K562 (cell line): ENCODE results near the gene SLC5A5. TPM values are rescaled to one million over a fixed set of nuclear protein-coding genes. Genes with fewer than 3 reads are reported as not detected.

Source experiments
- ATAC-seq: fragments of 200-7000 bp; cut with Tn5 transposase; 3 replicates; pipeline ENCODE4 v1.9.1; 2020; ENCODE audit warnings: moderate library complexity
- BruUV-seq: library from RNA; stranded (reverse); fragments of 400-500 nt; replicated peaks from 2 replicates; lab custom pipeline; 2021; lab: Mats Ljungman, UMichigan
- CTCF ChIA-PET: fragments of 300-600 bp; formaldehyde crosslinking; extraction: SDS; loops from one replicate; lab custom pipeline; 2021; ENCODE audit warnings: low intra/inter-chr PET ratio; lab: Yijun Ruan, JAX
- POLR2A ChIA-PET: fragments of 300-600, 350-650 bp; sonication (Branson Sonifier 250); formaldehyde crosslinking; extraction: SDS; loops from one replicate; lab custom pipeline; 2021; ENCODE audit warnings: antibody characterized with exemption, inconsistent platforms; lab: Yijun Ruan, JAX
- DNase-seq, 4 experiments: peaks; one replicate each; pipeline versions ENCODE4 v3.0.0 to v3.0.0-alpha.2; 2011 to 2018; ENCODE audit warnings: low spot score in 3 of 4, mixed read lengths in 3 of 4; ENCODE audit errors: extremely low read depth in 1 of 4
- FAIRE-seq: peaks from 2 replicates; lab custom pipeline; 2011; peaks lifted over from hg19 to GRCh38; lab: Jason Lieb, UNC
- H2AFZ ChIP-seq: 2 replicates; pipeline ENCODE4 v1.6.0; 2011; ENCODE audit warnings: low read depth, low read length, control low read depth, inconsistent platforms
- H3K27ac ChIP-seq: fragments of 200-600 bp; 3 replicates; pipeline ENCODE4 v1.8.0; 2011; ENCODE audit warnings: low read depth, mild to moderate bottlenecking, control low read depth, inconsistent platforms, low read length, moderate library complexity, mixed read lengths; ENCODE audit errors: extremely low read depth
- H3K27me3 ChIP-seq, 2 experiments: fragments of 300-600 bp in 1 of 2; 2 replicates in 1 of 2; 3 replicates in 1 of 2; pipeline versions ENCODE4 v1.6.0 to v1.8.0; 2011; ENCODE audit warnings: inconsistent platforms in 2 of 2, low read length in 2 of 2, mild to moderate bottlenecking in 1 of 2, mixed read lengths in 1 of 2, moderate library complexity in 1 of 2; ENCODE audit not compliant: control insufficient read depth in 2 of 2, insufficient read depth in 2 of 2
- H3K36me3 ChIP-seq: fragments of 300-600 bp; 3 replicates; pipeline ENCODE4 v1.8.0; 2011; ENCODE audit warnings: mild to moderate bottlenecking, low read length, inconsistent platforms; ENCODE audit not compliant: control insufficient read depth, insufficient read depth
- H3K4me1 ChIP-seq, 2 experiments: fragments of 200-600 bp in 1 of 2; replicated peaks in 1 of 2; 2 replicates in 1 of 2; 3 replicates in 1 of 2; pipeline versions ENCODE4 v1.5.1 to v1.8.0; 2011; ENCODE audit warnings: inconsistent platforms in 2 of 2, low read length in 2 of 2, mild to moderate bottlenecking in 1 of 2, mixed read lengths in 1 of 2, moderate library complexity in 1 of 2; ENCODE audit not compliant: control insufficient read depth in 2 of 2, insufficient read depth in 2 of 2
- H3K4me2 ChIP-seq: 2 replicates; pipeline ENCODE4 v1.6.1; 2011; ENCODE audit warnings: low read length, control low read depth, inconsistent platforms, mixed read lengths; ENCODE audit not compliant: insufficient read depth
- H3K4me3 ChIP-seq: fragments of 200-600 bp; sonication (generic), shearing (Covaris generic); 2 replicates; pipeline ENCODE4 v1.5.1; 2016; ENCODE audit warnings: control low read depth, inconsistent platforms
- H3K79me2 ChIP-seq: fragments of 200-600 bp; 3 replicates; pipeline ENCODE4 v1.8.0; 2011; ENCODE audit warnings: low read length, inconsistent platforms; ENCODE audit not compliant: control insufficient read depth, insufficient read depth
- H3K9ac ChIP-seq, 2 experiments: 2 replicates each; pipeline versions ENCODE4 v1.6.0 to v1.6.1; 2011; ENCODE audit warnings: low read depth in 2 of 2, low read length in 2 of 2, control low read depth in 1 of 2, inconsistent platforms in 1 of 2, mild to moderate bottlenecking in 1 of 2, mixed read lengths in 1 of 2; ENCODE audit not compliant: insufficient read depth in 1 of 2
- H3K9me1 ChIP-seq: one replicate; pipeline ENCODE4 v1.6.0; 2011; ENCODE audit warnings: inconsistent platforms, mild to moderate bottlenecking, low read length, moderate library complexity; ENCODE audit not compliant: control insufficient read depth, insufficient read depth
- H3K9me3 ChIP-seq: replicated peaks from 2 replicates; pipeline ENCODE4 v1.5.1; 2011; ENCODE audit warnings: low read depth, low read length, inconsistent platforms; ENCODE audit not compliant: control insufficient read depth, insufficient read depth
- H4K20me1 ChIP-seq: replicated peaks from 2 replicates; pipeline ENCODE4 v1.6.1; 2011; ENCODE audit warnings: low read length, inconsistent platforms, mixed read lengths; ENCODE audit not compliant: control insufficient read depth, insufficient read depth
- BCOR ChIP-seq: fragments of 450-650 bp; IDR thresholded peaks from 2 replicates; pipeline ENCODE4 v1.6.1; 2016
- BMI1 ChIP-seq: fragments of 150-350 bp; IDR thresholded peaks from 2 replicates; pipeline ENCODE4 v1.6.1; 2014; ENCODE audit warnings: low read length
- CTCF ChIP-seq, 3 experiments: IDR thresholded peaks in 2 of 3; conservative IDR thresholded peaks in 1 of 3; 2 replicates each; pipeline ENCODE4 v1.5.1; 2011 to 2012; ENCODE audit warnings: low read length in 3 of 3, mild to moderate bottlenecking in 3 of 3, control low read depth in 2 of 3, improper control_type of control experiment in 1 of 3, inconsistent platforms in 1 of 3, low read depth in 1 of 3, mixed read lengths in 1 of 3, moderate library complexity in 1 of 3; ENCODE audit not compliant: insufficient read depth in 2 of 3
- HSF4 ChIP-seq: fragments of 250-450 bp; sonication (Bioruptor Pico); IDR thresholded peaks from 2 replicates; pipeline ENCODE4 v2.1.2; 2022; ENCODE audit warnings: mild to moderate bottlenecking, moderate library complexity, borderline replicate concordance
- MTA3 ChIP-seq: fragments of 450-650 bp; formaldehyde crosslinking; IDR thresholded peaks from 2 replicates; pipeline ENCODE4 v1.6.1; 2017; ENCODE audit warnings: mild to moderate bottlenecking, borderline replicate concordance
- NEUROD1 ChIP-seq: fragments of 150-350 bp; IDR thresholded peaks from 2 replicates; pipeline ENCODE4 v1.6.1; 2014; ENCODE audit warnings: borderline replicate concordance, low read length, low read depth; ENCODE audit not compliant: partially characterized antibody
- NFIC ChIP-seq: fragments of 450-650 bp; IDR thresholded peaks from 2 replicates; pipeline ENCODE4 v1.6.1; 2017; ENCODE audit warnings: mild to moderate bottlenecking, inconsistent platforms
- NR0B1 ChIP-seq: fragments of 450-650 bp; IDR thresholded peaks from one replicate; pipeline ENCODE4 v1.6.1; 2018; ENCODE audit warnings: mild to moderate bottlenecking, moderate library complexity; ENCODE audit not compliant: partially characterized antibody
- NR4A1 ChIP-seq, 2 experiments: fragments of 250-450 bp in 1 of 2; fragments of 450-650 bp in 1 of 2; sonication (Bioruptor Pico) in 1 of 2; IDR thresholded peaks; 2 replicates each; pipeline versions ENCODE4 v1.4.0 to v1.6.1; 2016 to 2020; ENCODE audit warnings: mild to moderate bottlenecking in 2 of 2, missing compliant biosample characterization in 1 of 2, missing genetic modification characterization in 1 of 2, moderate library complexity in 1 of 2
- NRF1 ChIP-seq, 2 experiments: fragments of 450-650 bp; IDR thresholded peaks in 1 of 2; conservative IDR thresholded peaks in 1 of 2; 2 replicates each; pipeline ENCODE4 v1.6.1; 2014; ENCODE audit warnings: mild to moderate bottlenecking in 2 of 2
- SNRNP70 ChIP-seq: fragments of 200-400 bp; formaldehyde crosslinking; optimal IDR thresholded peaks from 2 replicates; pipeline ENCODE3; 2017; ENCODE audit warnings: low read depth, low read length
- U2AF2 ChIP-seq: fragments of 200-400 bp; formaldehyde crosslinking; optimal IDR thresholded peaks from 2 replicates; pipeline ENCODE3; 2017; ENCODE audit warnings: low read depth, mild to moderate bottlenecking, low read length
- YBX1 ChIP-seq: fragments of 450-650 bp; IDR thresholded peaks from 2 replicates; pipeline ENCODE4 v1.7.1; 2016; ENCODE audit warnings: mild to moderate bottlenecking
- ZNF583 ChIP-seq: fragments of 250-450 bp; sonication (Bioruptor Pico); IDR thresholded peaks from 2 replicates; pipeline ENCODE4 v1.4.0; 2020
- WGBS: fragments of 100-300 bp; shearing (Covaris generic); methylation state at CpG from one replicate; pipeline ENCODE4 v1.1.6; 2016; ENCODE audit warnings: low coverage, mixed read lengths; ENCODE audit not compliant: insufficient coverage; ENCODE audit errors: missing lambda C conversion rate; 5-methylcytosine and 5-hydroxymethylcytosine counted together
- in situ Hi-C: fragments of 300-500 bp; cut with MboI; formaldehyde crosslinking; loops from 4 replicates; pipeline ENCODE4 v1.15.0; 2018; ENCODE audit warnings: inconsistent platforms, mixed read lengths
- intact Hi-C: fragments of 100-400 bp; cut with micrococcal nuclease; formaldehyde crosslinking; loops from 2 replicates; pipeline ENCODE4 v1.14.2; 2022
- polyA plus RNA-seq, 8 experiments: library from polyadenylated mRNA; depleted of rRNA in 4 of 8; stranded (reverse) in 5 of 8; unstranded in 3 of 8; fragments of >200 nt; fragmentation: Nextera tagmentation in 2 of 8; fragmentation: Illumina TruSeq in 1 of 8; extraction: Ambion mirVana in 2 of 8; extraction: Trizol in 1 of 8; gene quantifications; 2 replicates each; pipeline versions ENCODE4 v1.2.1 to v1.2.3, GENCODE V29; 2011 to 2014; ENCODE audit warnings: inconsistent platforms in 1 of 8, missing spikeins in 1 of 8
- total RNA-seq, 7 experiments: library from RNA; depleted of rRNA in 6 of 7; stranded (reverse); fragments of >200 nt in 6 of 7; fragmentation: Illumina TruSeq in 2 of 7; extraction: Trizol in 2 of 7; gene quantifications; 2 replicates each; pipeline versions ENCODE4 v1.2.1 to v1.2.3, GENCODE V29; 2011 to 2021; ENCODE audit warnings: low replicate concordance in 1 of 7
- TF ChIP-seq, protein P1 (sequence below), 2 experiments: IDR thresholded peaks; 2 replicates each; pipeline ENCODE4 v1.6.1; 2011; ENCODE audit warnings: borderline replicate concordance in 1 of 2, control low read depth in 1 of 2, low read depth in 1 of 2, low read length in 1 of 2, mild to moderate bottlenecking in 1 of 2, mixed read lengths in 1 of 2, moderate library complexity in 1 of 2; ENCODE audit not compliant: insufficient read depth in 1 of 2, insufficient read length in 1 of 2, poor library complexity in 1 of 2, severe bottlenecking in 1 of 2; ENCODE audit errors: extremely low read depth in 1 of 2
- TF ChIP-seq, protein P2 (sequence below): sonication (generic); formaldehyde crosslinking; IDR thresholded peaks from 2 replicates; pipeline ENCODE4 v1.9.0; 2022; ENCODE audit warnings: mild to moderate bottlenecking, missing genetic modification reagents

The SLC5A5 gene
- total and polyA plus RNA-seq, 9 of the 15 experiments (the other 6 are each of a cell fraction or from before 2014, with no cell fraction given) = 0.10 to 0.73 (median 0.23) TPM

GRCh38 chr19:17829855-17830566, 41.7 kb upstream of the SLC5A5 start:
- H3K4me2 ChIP-seq = peak overlapping the region; percentile 93
- no TSS peak for BruUV-seq
- H3K4me1 ChIP-seq = peaks cover 4 to 34% of the 10 kb centered on the region in 2 experiments; a peak in 3 of 5 replicates
- H3K79me2 ChIP-seq = no peaks in the 10 kb centered on the region
- no peaks in the 10 kb centered on the region for H3K36me3 ChIP-seq
- H4K20me1 ChIP-seq = peaks cover 5% of the 10 kb centered on the region; the same call in 1 of the 2 replicates
- no peak overlapping the region; the same call in 2 of the 3 replicates for H3K27ac ChIP-seq
- ATAC-seq = peak; percentile 45
- intact Hi-C loops = no loop called here
- H3K9me1 ChIP-seq = no peaks in the 10 kb centered on the region
- peak; percentile 50 to 88 (median 76) for DNase-seq
- POLR2A ChIA-PET = interaction anchor here (0.6 to 1.4 kb wide), 3 partner anchors 8 to 29 kb away, joined by 3 to 4 read pairs (median 3); no protein-coding TSS in a partner anchor
- 9% methylated on average over 27 of the region's 29 CpGs for WGBS
- H3K9me3 ChIP-seq = no peaks in the 10 kb centered on the region
- in situ Hi-C loops = no loop called here
- H3K9ac ChIP-seq = peak overlapping the region in 1 of 2 experiments; percentile 89; a peak in 2 of 4 replicates
- CTCF ChIA-PET = no interaction called here
- FAIRE-seq = peak; percentile 62
- peak overlapping the region; percentile 96 for H2AFZ ChIP-seq
- peaks cover 2 to 12% of the 10 kb centered on the region in 2 experiments; a peak in 3 of 5 replicates for H3K27me3 ChIP-seq
- H3K4me3 ChIP-seq = peak overlapping the region; percentile 42
- TF ChIP-seq HSF4 (CRISPR knock-in tag) (no peak), U2AF2 (no peak), CTCF (IDR thresholded peaks at IDR 0.05 in 2 of 3, conservative IDR thresholded peaks at IDR 0.05 in 1 of 3; ENCODE audit: insufficient read depth in 2 of 3, low read depth in 1 of 3, low read length in 3 of 3) (0 out of 6 replicates have a peak, but pooled peaks of 1 of the 3 experiments have one; percentile 10), NFIC (peak; percentile 33; the same call in 1 of the 2 replicates), BCOR (peak; percentile 56; the same call in 1 of the 2 replicates), NEUROD1 (no peak), NR4A1 (CRISPR knock-in tag; IDR thresholded peaks at IDR 0.05) (no peak), NR4A1 (tag; IDR thresholded peaks at IDR 0.05) (no peak), NRF1 (conservative IDR thresholded peaks at IDR 0.05 in 1 of 2, IDR thresholded peaks at IDR 0.05 in 1 of 2) (peak; percentile 72 to 79), MTA3 (0 out of 2 replicates have a peak, but pooled peaks have one; percentile 35), YBX1 (no peak), SNRNP70 (no peak), ZNF583 (no peak), BMI1 (no peak), NR0B1 (no peak)
- TF ChIP-seq, protein P1, sequence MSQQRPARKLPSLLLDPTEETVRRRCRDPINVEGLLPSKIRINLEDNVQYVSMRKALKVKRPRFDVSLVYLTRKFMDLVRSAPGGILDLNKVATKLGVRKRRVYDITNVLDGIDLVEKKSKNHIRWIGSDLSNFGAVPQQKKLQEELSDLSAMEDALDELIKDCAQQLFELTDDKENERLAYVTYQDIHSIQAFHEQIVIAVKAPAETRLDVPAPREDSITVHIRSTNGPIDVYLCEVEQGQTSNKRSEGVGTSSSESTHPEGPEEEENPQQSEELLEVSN (IDR thresholded peaks at IDR 0.05; ENCODE audit: borderline replicate concordance in 1 of 2, extremely low read depth in 1 of 2, insufficient read depth in 1 of 2, insufficient read length in 1 of 2, low read depth in 1 of 2, low read length in 1 of 2, poor library complexity in 1 of 2, severe bottlenecking in 1 of 2) = peak in 1 of 2 experiments; percentile 53
- TF ChIP-seq, protein P2, sequence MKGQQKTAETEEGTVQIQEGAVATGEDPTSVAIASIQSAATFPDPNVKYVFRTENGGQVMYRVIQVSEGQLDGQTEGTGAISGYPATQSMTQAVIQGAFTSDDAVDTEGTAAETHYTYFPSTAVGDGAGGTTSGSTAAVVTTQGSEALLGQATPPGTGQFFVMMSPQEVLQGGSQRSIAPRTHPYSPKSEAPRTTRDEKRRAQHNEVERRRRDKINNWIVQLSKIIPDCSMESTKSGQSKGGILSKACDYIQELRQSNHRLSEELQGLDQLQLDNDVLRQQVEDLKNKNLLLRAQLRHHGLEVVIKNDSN = peak; percentile 58
